Liver (tissue), 9 donors: ENCODE measurements around the gene SYNC. TPM values are rescaled to one million over a fixed set of nuclear protein-coding genes. Genes with fewer than 3 reads are reported as not detected.

Experiments used
- DNase-seq: peaks from one replicate; pipeline ENCODE4 v3.0.0-alpha.2; 2017; ENCODE audit warnings: low spot score
- H3K27ac ChIP-seq, 2 donors: one replicate each; pipeline ENCODE4 v1.7.0; 2013; ENCODE audit warnings: inconsistent platforms in 2 of 2, low read length in 2 of 2, control low read depth in 1 of 2, low read depth in 1 of 2, mild to moderate bottlenecking in 1 of 2
- H3K27me3 ChIP-seq, 4 donors: one replicate each; pipeline versions ENCODE4 v1.6.1 to v1.7.0; 2013; ENCODE audit warnings: low read length in 3 of 4, inconsistent platforms in 1 of 4, mild to moderate bottlenecking in 1 of 4, moderate library complexity in 1 of 4; ENCODE audit not compliant: control insufficient read depth in 4 of 4, insufficient read depth in 4 of 4
- H3K36me3 ChIP-seq, 4 donors: one replicate each; pipeline versions ENCODE4 v1.6.1 to v1.7.0; 2013; ENCODE audit warnings: low read length in 3 of 4, mild to moderate bottlenecking in 3 of 4, low read depth in 1 of 4, moderate library complexity in 1 of 4; ENCODE audit not compliant: control insufficient read depth in 4 of 4, insufficient read depth in 3 of 4
- H3K4me1 ChIP-seq, 4 donors: one replicate each; pipeline versions ENCODE4 v1.6.1 to v1.7.0; 2013; ENCODE audit warnings: low read length in 3 of 4, mild to moderate bottlenecking in 3 of 4, moderate library complexity in 1 of 4; ENCODE audit not compliant: control insufficient read depth in 4 of 4, insufficient read depth in 4 of 4
- H3K4me3 ChIP-seq, 3 donors: one replicate each; pipeline versions ENCODE4 v1.6.1 to v1.7.0; 2013; ENCODE audit warnings: low read length in 3 of 3, control low read depth in 1 of 3, low read depth in 1 of 3, mild to moderate bottlenecking in 1 of 3
- H3K9ac ChIP-seq, 2 donors: one replicate each; pipeline ENCODE4 v1.7.0; 2013; ENCODE audit warnings: low read length in 2 of 2, mild to moderate bottlenecking in 2 of 2, moderate library complexity in 2 of 2, control low read depth in 1 of 2, low read depth in 1 of 2
- H3K9me3 ChIP-seq, 4 donors: one replicate each; pipeline versions ENCODE4 v1.6.1 to v1.7.0; 2013; ENCODE audit warnings: low read length in 3 of 4; ENCODE audit not compliant: control insufficient read depth in 4 of 4
- EGR1 ChIP-seq, 2 donors: IDR thresholded peaks; 2 replicates each; pipeline ENCODE4 v1.6.1; 2016 to 2018; ENCODE audit warnings: antibody characterized with exemption in 2 of 2, low read depth in 2 of 2
- FOXA2 ChIP-seq: IDR thresholded peaks from 2 replicates; pipeline ENCODE4 v1.6.1; 2016; ENCODE audit warnings: antibody characterized with exemption
- GABPA ChIP-seq, 2 donors: IDR thresholded peaks in 1 of 2; conservative IDR thresholded peaks in 1 of 2; 2 replicates each; pipeline ENCODE4 v1.6.1; 2016; ENCODE audit warnings: antibody characterized with exemption in 2 of 2, mild to moderate bottlenecking in 1 of 2, moderate library complexity in 1 of 2
- HNF4A ChIP-seq, 2 donors: conservative IDR thresholded peaks; 2 replicates each; pipeline ENCODE4 v1.6.1; 2016; ENCODE audit warnings: antibody characterized with exemption in 2 of 2, mild to moderate bottlenecking in 2 of 2
- HNF4G ChIP-seq: IDR thresholded peaks from 2 replicates; pipeline ENCODE4 v1.6.1; 2016; ENCODE audit warnings: antibody characterized with exemption
- JUND ChIP-seq, 2 donors: IDR thresholded peaks; 2 replicates each; pipeline ENCODE4 v1.6.1; 2016; ENCODE audit warnings: antibody characterized with exemption in 2 of 2
- NR2F2 ChIP-seq: IDR thresholded peaks from 2 replicates; pipeline ENCODE4 v1.6.1; 2016; ENCODE audit warnings: antibody characterized with exemption
- RAD21 ChIP-seq, 2 donors: IDR thresholded peaks; 2 replicates each; pipeline ENCODE4 v1.6.1; 2016; ENCODE audit warnings: antibody characterized with exemption in 2 of 2, mild to moderate bottlenecking in 2 of 2
- RXRA ChIP-seq, 2 donors: IDR thresholded peaks; 2 replicates each; pipeline ENCODE4 v1.6.1; 2017 to 2018; ENCODE audit warnings: antibody characterized with exemption in 2 of 2, mild to moderate bottlenecking in 1 of 2
- WGBS: extraction: QIAGEN DNeasy Blood & Tissue Kit; methylation state at CpG from one replicate; pipeline ENCODE4 v1.1.7; 2013; 5-methylcytosine and 5-hydroxymethylcytosine counted together
- polyA plus RNA-seq, 2 donors: library from polyadenylated mRNA; stranded (reverse) in 1 of 2; unstranded in 1 of 2; fragments of 200-250 nt in 1 of 2; fragments of >200 nt in 1 of 2; fragmentation: Nextera tagmentation in 1 of 2; extraction: Ambion mirVana in 1 of 2; gene quantifications; one replicate each; pipeline versions ENCODE4 v1.2.1 to v1.2.3, GENCODE V29; 2013 to 2015
- total RNA-seq, 2 donors: library from RNA; depleted of rRNA; stranded (reverse); fragments of >200 nt; gene quantifications; one replicate each; pipeline ENCODE4 v1.2.3, GENCODE V29; 2014
- TF ChIP-seq, protein P1 (sequence below): IDR thresholded peaks from 2 replicates; pipeline ENCODE4 v1.6.1; 2016; ENCODE audit warnings: antibody characterized with exemption, mild to moderate bottlenecking
- TF ChIP-seq, protein P2 (sequence below): IDR thresholded peaks from 2 replicates; pipeline ENCODE4 v1.6.1; 2016; ENCODE audit warnings: antibody characterized with exemption
- TF ChIP-seq, protein P3 (sequence below): IDR thresholded peaks from 2 replicates; pipeline ENCODE4 v1.6.1; 2016; ENCODE audit warnings: antibody characterized with exemption
- donor health status: healthy.
- donor health status: healthy.
- donor health status: healthy.
- donor health status: healthy.
- donor health status: healthy.

The SYNC gene
- total and polyA plus RNA-seq, 4 donors = 0.23 to 1.5 (median 0.31) TPM

DNA sequence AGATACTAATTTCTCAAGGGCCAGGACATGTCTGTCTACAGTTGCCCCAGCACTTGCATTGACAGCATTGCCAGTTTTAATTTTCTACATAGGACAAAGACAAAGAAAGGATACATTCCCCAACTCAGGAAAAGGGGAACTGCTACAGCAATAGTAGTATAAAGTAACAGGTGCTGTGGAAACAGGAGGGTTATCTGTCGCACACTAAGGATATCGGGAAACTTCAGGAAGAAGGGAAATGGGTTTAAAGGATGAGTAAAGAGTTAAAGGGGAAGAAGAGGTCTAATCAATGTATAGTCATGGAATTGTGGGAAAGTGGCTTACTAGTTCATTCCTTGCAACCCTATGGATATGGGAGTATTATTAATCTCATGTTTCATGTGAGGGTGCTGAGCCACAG, 16.2 kb downstream of the SYNC start:
- Histone ChIP-seq H3K9ac (no peak overlapping the region), H3K27me3 (no peaks in the 10 kb centered on the region), H3K4me1 (peaks cover 0 to 1% (median 0%) of the 10 kb centered on the region in 4 donors), H3K27ac (no peak overlapping the region), H3K4me3 (no peak overlapping the region), H3K36me3 (peaks cover 1 to 29% (median 14%) of the 10 kb centered on the region in 4 donors), H3K9me3 (no peaks in the 10 kb centered on the region)
- 97% methylated on average over 2 of the region's 2 CpGs for WGBS
- TF ChIP-seq RXRA (IDR thresholded peaks at IDR 0.05) (no peak), GABPA (IDR thresholded peaks at IDR 0.05 in 1 of 2, conservative IDR thresholded peaks at IDR 0.05 in 1 of 2) (no peak)
- no peak for DNase-seq

DNA sequence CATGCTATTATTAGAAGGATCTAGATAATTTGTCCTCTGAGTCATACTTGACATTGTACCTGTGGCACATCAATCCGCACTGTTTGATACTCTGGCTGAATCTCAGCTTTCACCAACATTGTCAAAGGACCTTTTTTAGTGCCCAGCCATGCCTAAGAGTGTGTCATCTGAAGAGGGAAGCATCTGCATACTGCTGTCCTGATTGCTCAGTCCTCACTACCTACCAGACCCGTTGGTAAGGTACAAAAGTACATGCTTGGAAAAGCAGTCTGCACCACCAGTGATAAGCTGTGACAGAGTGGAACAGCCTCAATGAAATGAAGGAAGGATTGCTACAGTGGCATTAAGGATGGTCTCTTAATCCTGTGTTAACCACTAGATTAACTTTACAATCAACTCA, 17.1 kb downstream of the SYNC start:
- peaks cover 1 to 35% (median 17%) of the 10 kb centered on the region in 4 donors for H3K36me3 ChIP-seq
- no peak overlapping the region for H3K27ac ChIP-seq
- peaks cover 0 to 1% (median 0%) of the 10 kb centered on the region in 4 donors for H3K4me1 ChIP-seq

More for the DNA sequence above, 17.1 kb downstream of the SYNC start:
- no peaks in the 10 kb centered on the region for H3K27me3 ChIP-seq
- H3K4me3 ChIP-seq = no peak overlapping the region
- no peak for DNase-seq
- no peaks in the 10 kb centered on the region for H3K9me3 ChIP-seq
- no peak overlapping the region for H3K9ac ChIP-seq
- TF ChIP-seq, protein P1, sequence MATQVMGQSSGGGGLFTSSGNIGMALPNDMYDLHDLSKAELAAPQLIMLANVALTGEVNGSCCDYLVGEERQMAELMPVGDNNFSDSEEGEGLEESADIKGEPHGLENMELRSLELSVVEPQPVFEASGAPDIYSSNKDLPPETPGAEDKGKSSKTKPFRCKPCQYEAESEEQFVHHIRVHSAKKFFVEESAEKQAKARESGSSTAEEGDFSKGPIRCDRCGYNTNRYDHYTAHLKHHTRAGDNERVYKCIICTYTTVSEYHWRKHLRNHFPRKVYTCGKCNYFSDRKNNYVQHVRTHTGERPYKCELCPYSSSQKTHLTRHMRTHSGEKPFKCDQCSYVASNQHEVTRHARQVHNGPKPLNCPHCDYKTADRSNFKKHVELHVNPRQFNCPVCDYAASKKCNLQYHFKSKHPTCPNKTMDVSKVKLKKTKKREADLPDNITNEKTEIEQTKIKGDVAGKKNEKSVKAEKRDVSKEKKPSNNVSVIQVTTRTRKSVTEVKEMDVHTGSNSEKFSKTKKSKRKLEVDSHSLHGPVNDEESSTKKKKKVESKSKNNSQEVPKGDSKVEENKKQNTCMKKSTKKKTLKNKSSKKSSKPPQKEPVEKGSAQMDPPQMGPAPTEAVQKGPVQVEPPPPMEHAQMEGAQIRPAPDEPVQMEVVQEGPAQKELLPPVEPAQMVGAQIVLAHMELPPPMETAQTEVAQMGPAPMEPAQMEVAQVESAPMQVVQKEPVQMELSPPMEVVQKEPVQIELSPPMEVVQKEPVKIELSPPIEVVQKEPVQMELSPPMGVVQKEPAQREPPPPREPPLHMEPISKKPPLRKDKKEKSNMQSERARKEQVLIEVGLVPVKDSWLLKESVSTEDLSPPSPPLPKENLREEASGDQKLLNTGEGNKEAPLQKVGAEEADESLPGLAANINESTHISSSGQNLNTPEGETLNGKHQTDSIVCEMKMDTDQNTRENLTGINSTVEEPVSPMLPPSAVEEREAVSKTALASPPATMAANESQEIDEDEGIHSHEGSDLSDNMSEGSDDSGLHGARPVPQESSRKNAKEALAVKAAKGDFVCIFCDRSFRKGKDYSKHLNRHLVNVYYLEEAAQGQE = no peak
- no peak for TF ChIP-seq GABPA (IDR thresholded peaks at IDR 0.05 in 1 of 2, conservative IDR thresholded peaks at IDR 0.05 in 1 of 2)
- TF ChIP-seq, protein P2, sequence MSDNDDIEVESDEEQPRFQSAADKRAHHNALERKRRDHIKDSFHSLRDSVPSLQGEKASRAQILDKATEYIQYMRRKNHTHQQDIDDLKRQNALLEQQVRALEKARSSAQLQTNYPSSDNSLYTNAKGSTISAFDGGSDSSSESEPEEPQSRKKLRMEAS = no peak
- TF ChIP-seq FOXA2 = no peak
- no peak for TF ChIP-seq EGR1 (IDR thresholded peaks at IDR 0.05; ENCODE audit: low read depth in 2 of 2)
- TF ChIP-seq NR2F2 = no peak
- TF ChIP-seq HNF4A (conservative IDR thresholded peaks at IDR 0.05) = no peak
- TF ChIP-seq, protein P3, sequence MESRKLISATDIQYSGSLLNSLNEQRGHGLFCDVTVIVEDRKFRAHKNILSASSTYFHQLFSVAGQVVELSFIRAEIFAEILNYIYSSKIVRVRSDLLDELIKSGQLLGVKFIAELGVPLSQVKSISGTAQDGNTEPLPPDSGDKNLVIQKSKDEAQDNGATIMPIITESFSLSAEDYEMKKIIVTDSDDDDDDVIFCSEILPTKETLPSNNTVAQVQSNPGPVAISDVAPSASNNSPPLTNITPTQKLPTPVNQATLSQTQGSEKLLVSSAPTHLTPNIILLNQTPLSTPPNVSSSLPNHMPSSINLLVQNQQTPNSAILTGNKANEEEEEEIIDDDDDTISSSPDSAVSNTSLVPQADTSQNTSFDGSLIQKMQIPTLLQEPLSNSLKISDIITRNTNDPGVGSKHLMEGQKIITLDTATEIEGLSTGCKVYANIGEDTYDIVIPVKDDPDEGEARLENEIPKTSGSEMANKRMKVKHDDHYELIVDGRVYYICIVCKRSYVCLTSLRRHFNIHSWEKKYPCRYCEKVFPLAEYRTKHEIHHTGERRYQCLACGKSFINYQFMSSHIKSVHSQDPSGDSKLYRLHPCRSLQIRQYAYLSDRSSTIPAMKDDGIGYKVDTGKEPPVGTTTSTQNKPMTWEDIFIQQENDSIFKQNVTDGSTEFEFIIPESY = no peak
- TF ChIP-seq JUND (IDR thresholded peaks at IDR 0.05) = no peak
- no peak for TF ChIP-seq HNF4G
- TF ChIP-seq RXRA (IDR thresholded peaks at IDR 0.05) = no peak
- no peak for TF ChIP-seq RAD21 (IDR thresholded peaks at IDR 0.05)
- 73% methylated on average over 2 of the region's 2 CpGs for WGBS
